Transverse colon (tissue), 3 donors: Measurements from ENCODE around the gene ANKRD13C.

ENCODE experiments used
- CTCF ChIP-seq, 5 experiments: fragments of 200-600 bp in 3 of 5; fragments of 450-650 bp in 2 of 5; sonication (generic) in 3 of 5; IDR thresholded peaks; 1 replicate in 2 of 5; 2 replicates in 3 of 5; pipeline ENCODE4 v1.5.1; 2016 to 2017; ENCODE audit warnings: antibody characterized with exemption in 5 of 5, inconsistent platforms in 3 of 5, mild to moderate bottlenecking in 2 of 5, moderate library complexity in 1 of 5
- POLR2A ChIP-seq: fragments of 450-650 bp; IDR thresholded peaks from one replicate; pipeline ENCODE4 v1.6.1; 2016; ENCODE audit warnings: antibody characterized with exemption, mild to moderate bottlenecking, moderate library complexity

GRCh38 chr1:70355111-70355407 lies 537 bp upstream of the ANKRD13C start:
- TF ChIP-seq CTCF (IDR thresholded peaks at IDR 0.05) (no peak), POLR2A (no peak)
